AG09319 (cell line): Measurements from ENCODE around the gene PRR5L.

Source experiments
- DNase-seq: peaks from one replicate; pipeline ENCODE4 v3.0.0-alpha.2; 2010; ENCODE audit warnings: low read depth; ENCODE audit errors: extremely low read depth
- CTCF ChIP-seq: IDR thresholded peaks from 2 replicates; pipeline ENCODE4 v1.5.1; 2011; ENCODE audit warnings: low read depth, mild to moderate bottlenecking, inconsistent platforms, low read length, moderate library complexity

The PRR5L gene

GRCh38 chr11:36341915-36342314 lies 45.8 kb downstream of the PRR5L start:
- DNase-seq: no peak
- TF ChIP-seq CTCF: no peak

- DNase-seq: no peak
- TF ChIP-seq CTCF: no peak
Observed at GRCh38 chr11:36342327-36342726, 46.2 kb downstream of the PRR5L start.

GRCh38 chr11:36343436-36343835 lies 47.3 kb downstream of the PRR5L start:
- no peak for DNase-seq
- TF ChIP-seq CTCF: no peak

GRCh38 chr11:36345084-36345511 lies 49.0 kb downstream of the PRR5L start:
- no peak for TF ChIP-seq CTCF
- DNase-seq: no peak

- TF ChIP-seq CTCF: no peak
- DNase-seq: no peak
Observed at GRCh38 chr11:36345535-36346141, 49.5 kb downstream of the PRR5L start.

- DNase-seq: no peak
- no peak for TF ChIP-seq CTCF
Observed at GRCh38 chr11:36346562-36347383, 50.7 kb downstream of the PRR5L start.

- DNase-seq: no peak
- no peak for TF ChIP-seq CTCF
Observed at GRCh38 chr11:36347384-36347906, 51.4 kb downstream of the PRR5L start.
